Muscle layer of colon (tissue), 2 donors: ENCODE results near the gene LRP1.

ENCODE experiments used
- H3K27ac ChIP-seq: one replicate; pipeline ENCODE4 v1.7.0; 2013; ENCODE audit warnings: low read depth, mild to moderate bottlenecking, low read length, moderate library complexity
- H3K27me3 ChIP-seq, 2 donors: one replicate each; pipeline ENCODE4 v1.7.0; 2013; ENCODE audit warnings: low read length in 2 of 2, mild to moderate bottlenecking in 2 of 2; ENCODE audit not compliant: insufficient read depth in 2 of 2, control insufficient read depth in 1 of 2
- H3K36me3 ChIP-seq: one replicate; pipeline ENCODE4 v1.7.0; 2013; ENCODE audit warnings: mild to moderate bottlenecking, low read length; ENCODE audit not compliant: insufficient read depth
- H3K4me1 ChIP-seq: one replicate; pipeline ENCODE4 v1.7.0; 2013; ENCODE audit warnings: mild to moderate bottlenecking, low read length; ENCODE audit not compliant: insufficient read depth
- H3K4me3 ChIP-seq, 2 donors: one replicate each; pipeline ENCODE4 v1.7.0; 2013; ENCODE audit warnings: low read length in 2 of 2, low read depth in 1 of 2, mild to moderate bottlenecking in 1 of 2, moderate library complexity in 1 of 2
- H3K9ac ChIP-seq: one replicate; pipeline ENCODE4 v1.7.0; 2013; ENCODE audit warnings: low read length
- H3K9me3 ChIP-seq: one replicate; pipeline ENCODE4 v1.7.0; 2013; ENCODE audit warnings: mild to moderate bottlenecking, low read length
- donor health status: abdominal sarcoma.
- donor health status: Adenocarcinoma of cecum.

Gene LRP1

DNA sequence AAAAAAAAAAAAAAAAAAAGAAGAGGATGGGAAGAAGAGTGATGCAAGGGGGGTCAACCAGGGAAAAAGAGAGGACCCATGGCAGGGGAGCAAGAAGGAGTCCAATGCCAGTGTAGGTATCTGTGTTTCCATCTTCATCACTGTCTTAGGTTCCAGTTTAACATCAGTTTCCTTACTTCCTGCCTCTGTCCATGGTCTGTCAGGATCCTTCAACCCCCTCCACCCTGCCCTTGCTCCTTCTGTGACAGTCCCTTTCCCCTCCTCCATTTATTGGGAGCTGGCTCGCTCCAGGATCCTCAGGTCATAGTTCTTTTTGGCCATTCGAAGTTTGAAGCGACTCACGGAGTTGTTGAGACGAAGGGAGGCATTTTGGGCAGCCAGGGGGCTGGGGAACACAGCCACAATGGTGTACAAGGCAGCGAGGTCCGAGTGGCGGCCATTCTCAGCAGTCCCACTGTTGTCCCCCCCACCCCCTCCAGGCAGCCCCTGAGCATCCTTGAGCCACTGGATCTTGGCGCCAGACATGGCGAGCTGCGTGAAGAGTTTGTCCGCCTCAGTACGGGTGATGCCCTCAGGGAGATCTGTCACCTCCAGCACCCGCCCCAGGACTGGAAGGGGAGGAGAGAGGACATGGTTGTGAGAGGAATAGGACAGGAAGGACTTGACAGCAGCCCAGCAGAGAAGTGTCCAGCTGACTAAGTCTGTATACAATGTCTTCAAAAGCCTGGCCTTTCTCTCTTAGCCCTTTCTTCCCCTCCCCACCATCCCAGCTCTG, 126.4 kb downstream of the LRP1 start:
- no peaks in the 10 kb centered on the region for H3K27me3 ChIP-seq
- no peak overlapping the region for H3K4me3 ChIP-seq
- H3K27ac ChIP-seq: no peak overlapping the region
- H3K4me1 ChIP-seq: no peaks in the 10 kb centered on the region
- H3K36me3 ChIP-seq: peaks cover 43% of the 10 kb centered on the region
- no peak overlapping the region for H3K9ac ChIP-seq
- H3K9me3 ChIP-seq: no peaks in the 10 kb centered on the region

DNA sequence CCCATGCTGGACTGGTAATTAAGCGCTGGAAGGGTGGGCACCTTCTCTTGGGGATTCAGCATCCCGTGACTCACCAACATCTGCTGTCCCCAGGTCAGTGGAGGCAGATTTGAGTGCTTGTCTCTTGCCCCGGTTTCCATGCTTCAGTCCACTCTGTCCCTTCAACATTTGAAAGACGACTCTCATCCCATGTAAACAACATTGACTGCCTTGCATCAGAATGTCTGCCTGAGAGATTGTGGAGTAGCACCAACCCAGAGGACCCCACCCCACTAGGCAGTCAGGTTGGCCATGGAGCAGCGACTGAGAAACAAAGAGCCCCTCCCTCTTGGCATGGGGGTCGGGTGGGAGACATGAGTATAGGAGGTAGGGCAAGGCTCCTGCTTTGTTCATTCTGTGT, 127.6 kb downstream of the LRP1 start:
- no peak overlapping the region for H3K27ac ChIP-seq
- H3K4me3 ChIP-seq: no peak overlapping the region
- no peak overlapping the region for H3K9ac ChIP-seq
- H3K36me3 ChIP-seq: peaks cover 55% of the 10 kb centered on the region
- H3K4me1 ChIP-seq: no peaks in the 10 kb centered on the region
- H3K9me3 ChIP-seq: no peaks in the 10 kb centered on the region
- no peaks in the 10 kb centered on the region for H3K27me3 ChIP-seq

DNA sequence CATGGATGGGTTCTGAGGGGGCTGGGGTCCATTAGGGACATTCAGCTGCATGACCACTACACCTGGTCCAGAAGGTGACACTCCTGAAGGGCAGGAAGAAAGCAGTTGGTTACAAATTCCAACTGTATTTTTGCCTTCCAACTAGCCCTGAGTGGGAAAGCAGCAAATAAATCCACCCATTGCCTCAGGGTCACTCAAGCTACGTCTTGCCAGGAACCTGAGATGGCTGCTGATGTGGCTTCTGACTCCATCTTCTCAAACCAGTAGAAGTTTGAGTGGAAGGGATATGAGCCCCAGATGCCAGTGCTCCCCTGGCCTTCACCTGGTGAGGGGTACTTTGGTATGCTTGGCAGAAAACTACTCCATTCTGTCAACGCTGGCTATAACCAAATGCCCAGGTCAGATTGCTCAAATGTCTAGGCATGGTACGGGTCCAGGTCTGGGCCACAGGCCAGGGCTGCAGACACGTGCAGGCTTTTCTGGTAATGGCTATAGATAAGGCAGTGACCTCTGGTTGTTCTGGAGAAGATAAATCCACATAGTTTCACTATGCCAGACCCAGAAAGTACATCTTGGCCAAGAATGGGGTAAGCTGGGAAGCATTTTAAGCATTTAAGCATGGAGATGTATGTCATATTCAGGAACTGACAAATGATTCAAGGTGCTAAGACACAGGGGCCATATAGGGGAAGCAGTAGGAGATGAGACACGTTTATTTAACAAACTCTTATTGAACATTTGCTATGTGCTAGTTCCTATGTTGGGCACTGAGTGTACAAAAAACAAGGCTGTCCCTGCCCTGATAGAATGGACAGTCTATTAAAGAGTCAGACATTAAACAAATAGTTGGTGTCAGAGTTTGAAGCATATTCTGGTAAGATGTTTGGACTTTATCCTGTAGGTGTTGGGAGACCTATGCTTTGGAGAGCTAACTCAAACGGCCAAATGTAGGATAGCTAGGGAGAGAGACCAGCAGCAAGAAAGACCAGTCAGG, 131.0 kb downstream of the LRP1 start:
- H3K4me3 ChIP-seq: no peak overlapping the region
- H3K4me1 ChIP-seq: no peaks in the 10 kb centered on the region
- H3K27me3 ChIP-seq: no peaks in the 10 kb centered on the region
- H3K36me3 ChIP-seq: peaks cover 72% of the 10 kb centered on the region
- H3K9me3 ChIP-seq: no peaks in the 10 kb centered on the region
- H3K9ac ChIP-seq: no peak overlapping the region
- H3K27ac ChIP-seq: no peak overlapping the region

DNA sequence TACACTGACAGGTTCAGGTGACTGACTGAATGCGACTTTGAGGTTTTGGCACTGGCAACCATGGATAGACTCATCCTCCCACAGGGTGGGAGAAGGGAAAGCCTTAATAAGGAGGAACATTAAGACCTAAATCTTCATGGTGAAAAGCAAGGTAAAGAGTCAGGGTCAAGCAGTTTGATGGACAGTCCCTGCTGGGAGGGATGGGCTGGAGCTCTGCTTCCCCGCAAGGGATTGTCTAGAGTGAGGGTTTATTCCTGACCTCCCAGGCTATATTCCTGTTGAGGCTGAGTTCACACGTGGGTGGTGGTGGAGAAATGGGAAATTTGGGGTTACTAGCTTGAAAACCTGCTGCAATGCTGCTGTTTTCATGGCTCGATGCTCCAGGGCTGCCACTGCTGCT, 132.1 kb downstream of the LRP1 start:
- H3K27me3 ChIP-seq: no peaks in the 10 kb centered on the region
- no peaks in the 10 kb centered on the region for H3K9me3 ChIP-seq
- H3K4me3 ChIP-seq: no peak overlapping the region
- peaks cover 3% of the 10 kb centered on the region for H3K4me1 ChIP-seq
- H3K27ac ChIP-seq: no peak overlapping the region
- peaks cover 76% of the 10 kb centered on the region for H3K36me3 ChIP-seq
- H3K9ac ChIP-seq: no peak overlapping the region

DNA sequence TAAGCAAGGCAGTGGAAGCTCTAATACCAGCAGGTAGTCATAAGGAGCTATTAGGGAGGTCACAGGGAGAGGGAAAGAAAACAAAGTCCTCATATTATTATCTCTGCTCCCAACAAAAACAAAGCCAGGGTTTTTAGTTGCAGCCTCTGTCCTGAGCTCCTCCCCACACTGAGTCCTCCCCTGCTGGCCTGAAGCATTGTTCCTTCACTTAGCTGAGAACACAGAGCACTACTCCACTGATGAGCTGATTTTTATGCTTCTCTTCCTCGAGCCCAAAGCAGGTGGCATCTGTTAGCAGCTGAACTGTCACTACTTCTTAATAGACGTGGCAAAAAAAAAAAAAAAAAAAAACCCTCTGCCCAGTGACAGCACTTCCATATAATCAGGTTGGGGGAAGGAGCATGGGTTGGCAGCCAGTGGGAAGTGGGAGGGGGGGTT, 133.2 kb downstream of the LRP1 start:
- H3K4me3 ChIP-seq: no peak overlapping the region
- peaks cover 70% of the 10 kb centered on the region for H3K36me3 ChIP-seq
- H3K9me3 ChIP-seq: no peaks in the 10 kb centered on the region
- no peaks in the 10 kb centered on the region for H3K27me3 ChIP-seq
- H3K27ac ChIP-seq: no peak overlapping the region
- H3K4me1 ChIP-seq: peaks cover 3% of the 10 kb centered on the region
- H3K9ac ChIP-seq: no peak overlapping the region

DNA sequence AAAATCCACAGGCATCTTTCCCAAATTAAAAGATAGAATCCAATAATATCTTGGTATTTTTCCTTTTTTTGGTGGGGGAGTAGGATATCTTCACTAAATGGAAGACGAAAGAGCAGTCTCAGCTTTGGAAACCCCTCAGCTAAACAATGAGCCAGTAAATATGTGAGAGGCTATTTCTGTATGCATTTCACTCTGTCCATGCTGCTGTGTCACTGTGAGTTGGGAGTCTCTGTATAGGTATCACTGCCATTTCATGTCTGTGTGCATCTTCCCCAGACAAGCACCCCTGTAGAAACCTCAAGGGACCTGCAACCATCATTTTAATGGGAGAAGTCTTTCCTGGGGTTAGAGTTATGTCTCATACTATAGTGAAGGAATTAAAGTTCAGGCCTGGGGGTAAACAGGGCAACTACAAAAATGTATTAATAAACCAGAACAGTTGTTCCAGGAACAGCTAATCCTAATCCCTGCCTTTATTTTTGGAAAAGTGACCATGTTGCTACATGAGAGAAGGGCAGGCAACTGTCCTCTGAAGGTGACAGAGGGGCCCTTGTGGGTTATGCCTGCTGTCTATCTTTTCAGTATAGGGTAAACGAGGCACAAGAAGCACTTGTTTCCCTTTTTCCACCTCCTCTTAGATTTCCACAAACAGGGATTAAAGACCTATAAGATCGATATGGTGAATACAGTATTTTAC, 134.0 kb downstream of the LRP1 start:
- Histone ChIP-seq H3K27ac (no peak overlapping the region), H3K36me3 (peaks cover 71% of the 10 kb centered on the region), H3K9ac (no peak overlapping the region), H3K4me3 (no peak overlapping the region), H3K9me3 (no peaks in the 10 kb centered on the region), H3K27me3 (no peaks in the 10 kb centered on the region), H3K4me1 (peaks cover 3% of the 10 kb centered on the region)
